Measurements from ENCODE around the gene FAM136A.
"Not testable (repeated sequence)": the region's sequence is repeated elsewhere in the genome, so short reads cannot be mapped to it uniquely, and the experiment has no call there.

The FAM136A gene

GRCh38 chr2:70321370-70321769 is 19.5 kb upstream of the FAM136A start:
- H3K27ac Mint-ChIP-seq: no peak overlapping the region
- no peaks in the 10 kb centered on the region for H3K4me1 Mint-ChIP-seq (ENCODE audit: low read depth in 2 of 2)
- no peaks in the 10 kb centered on the region for H3K9me3 Mint-ChIP-seq
- H3K4me3 Mint-ChIP-seq: no peak overlapping the region
- peaks cover 30 to 58% of the 10 kb centered on the region in 2 donors for H3K27me3 Mint-ChIP-seq
- DNase-seq (no peak), ATAC-seq (replicated peaks) (no peak)
- no peaks in the 10 kb centered on the region for H3K36me3 Mint-ChIP-seq (ENCODE audit: insufficient read depth)

GRCh38 chr2:70314640-70315039 is 12.8 kb upstream of the FAM136A start:
- DNase-seq (no peak), ATAC-seq (replicated peaks) (no peak)
- Mint-ChIP-seq H3K27ac (no peak overlapping the region), H3K36me3 (ENCODE audit: insufficient read depth) (no peaks in the 10 kb centered on the region), H3K27me3 (peaks cover 22 to 37% of the 10 kb centered on the region in 2 donors), H3K9me3 (no peaks in the 10 kb centered on the region), H3K4me1 (ENCODE audit: low read depth in 2 of 2) (peaks cover 0 to 3% of the 10 kb centered on the region in 2 donors), H3K4me3 (no peak overlapping the region)

DNA sequence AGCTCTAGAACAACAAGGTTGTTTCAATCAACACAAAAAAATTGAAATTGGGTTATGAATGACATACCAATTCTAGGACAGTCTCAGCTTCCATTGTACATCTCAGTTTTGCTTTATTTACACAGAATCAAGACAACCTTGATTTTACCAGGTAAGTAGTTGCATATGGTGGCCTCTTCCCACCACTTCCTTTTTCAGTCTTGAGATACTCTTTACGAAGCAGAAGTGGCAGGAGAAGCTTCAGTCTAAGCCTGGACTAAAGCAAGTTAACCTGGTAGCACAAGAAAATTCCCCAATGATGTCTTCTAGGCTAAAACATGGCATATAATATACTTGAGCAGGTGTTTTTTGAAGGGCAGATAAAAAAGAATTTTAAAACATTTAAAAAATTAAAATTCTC is 10.7 kb upstream of the FAM136A start:
- Mint-ChIP-seq H3K4me1 (ENCODE audit: low read depth in 2 of 2) (peaks cover 0 to 3% of the 10 kb centered on the region in 2 donors), H3K4me3 (no peak overlapping the region), H3K9me3 (no peaks in the 10 kb centered on the region), H3K27me3 (peaks cover 17 to 22% of the 10 kb centered on the region in 2 donors), H3K27ac (no peak overlapping the region), H3K36me3 (ENCODE audit: insufficient read depth) (no peaks in the 10 kb centered on the region)
- ATAC-seq (replicated peaks) (no peak), DNase-seq (no peak)

- no peak overlapping the region for H3K27ac Mint-ChIP-seq
- H3K4me1 Mint-ChIP-seq (ENCODE audit: low read depth in 2 of 2): peaks cover 0 to 3% of the 10 kb centered on the region in 2 donors
- DNase-seq (no peak), ATAC-seq (replicated peaks) (no peak)
- no peak overlapping the region for H3K4me3 Mint-ChIP-seq
- no peaks in the 10 kb centered on the region for H3K36me3 Mint-ChIP-seq (ENCODE audit: insufficient read depth)
- H3K27me3 Mint-ChIP-seq: peaks cover 10 to 22% of the 10 kb centered on the region in 2 donors
- no peaks in the 10 kb centered on the region for H3K9me3 Mint-ChIP-seq
These were observed 9.0 kb upstream of the FAM136A start for GRCh38 chr2:70310899-70311298.

DNA sequence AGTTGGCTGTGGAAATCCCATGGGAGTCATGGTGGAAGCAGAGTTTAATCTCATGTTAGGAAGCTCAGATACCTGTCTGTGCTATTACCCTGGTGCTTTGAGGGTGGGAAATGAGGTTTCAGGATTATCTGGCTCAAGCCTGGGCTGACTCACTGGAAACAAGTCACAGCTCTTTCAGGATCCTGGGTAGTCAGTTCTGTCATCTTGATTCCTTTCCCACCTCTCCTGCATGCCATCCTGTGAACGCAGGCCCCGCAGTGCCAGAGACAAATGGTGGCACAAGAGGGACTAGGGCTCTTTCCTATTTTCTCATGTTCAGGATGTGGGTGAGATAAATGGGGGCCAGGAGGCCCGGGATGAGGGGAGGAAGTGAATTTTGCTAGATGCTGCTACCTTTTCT is 3.7 kb upstream of the FAM136A start:
- Mint-ChIP-seq H3K4me1 (ENCODE audit: low read depth in 2 of 2) (peaks cover 11 to 12% of the 10 kb centered on the region in 2 donors), H3K4me3 (no peak overlapping the region), H3K27ac (no peak overlapping the region), H3K27me3 (peaks cover 10 to 15% of the 10 kb centered on the region in 2 donors), H3K9me3 (no peaks in the 10 kb centered on the region), H3K36me3 (ENCODE audit: insufficient read depth) (peaks cover 18% of the 10 kb centered on the region)
- ATAC-seq (replicated peaks) (no peak), DNase-seq (no peak)

DNA sequence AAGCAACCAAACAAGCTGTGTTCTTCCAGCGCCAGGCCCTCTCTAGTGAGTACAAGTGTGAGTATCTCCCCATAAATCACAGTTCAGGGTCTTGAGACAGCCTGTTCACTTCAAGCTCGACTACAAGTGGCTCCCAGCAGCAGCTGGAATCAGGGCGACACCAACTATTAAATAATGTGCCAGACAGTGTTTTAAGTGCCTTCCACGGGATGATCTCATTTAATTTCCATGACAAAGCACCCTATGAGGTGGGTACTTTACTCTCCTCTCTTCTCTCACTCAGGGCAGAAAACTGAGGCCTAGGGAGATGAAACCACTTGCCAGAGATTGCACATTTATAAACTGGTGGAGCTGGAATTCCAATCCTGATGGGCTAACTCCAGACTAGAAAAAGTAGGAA is 2.6 kb upstream of the FAM136A start:
- peaks cover 2 to 4% of the 10 kb centered on the region in 2 donors for H3K27me3 Mint-ChIP-seq
- DNase-seq: no peak
- peaks cover 27% of the 10 kb centered on the region for H3K36me3 Mint-ChIP-seq (ENCODE audit: insufficient read depth)
- no peak overlapping the region for H3K27ac Mint-ChIP-seq
- no peak for ATAC-seq (replicated peaks)
- no peaks in the 10 kb centered on the region for H3K9me3 Mint-ChIP-seq
- peaks cover 11 to 12% of the 10 kb centered on the region in 2 donors for H3K4me1 Mint-ChIP-seq (ENCODE audit: low read depth in 2 of 2)
- H3K4me3 Mint-ChIP-seq: no peak overlapping the region

DNA sequence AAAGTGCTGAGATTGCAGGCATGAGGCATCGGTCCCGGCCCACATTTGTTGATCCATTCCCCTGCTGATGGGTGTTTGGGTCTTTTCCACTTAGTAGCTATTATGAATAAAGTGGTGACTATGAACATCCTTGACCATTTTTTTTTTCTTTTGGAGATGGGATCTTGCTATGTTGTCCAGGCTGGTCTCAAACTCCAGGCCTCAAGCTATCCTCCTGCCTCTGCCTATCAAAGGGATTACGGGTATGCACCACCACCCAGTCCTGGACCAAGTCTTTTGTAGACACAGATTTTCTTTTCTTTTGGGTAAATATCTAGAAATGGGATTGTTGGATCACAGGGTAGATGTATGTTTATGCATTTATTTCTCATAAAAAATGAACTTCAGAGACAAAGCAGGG is 1.3 kb upstream of the FAM136A start:
- ATAC-seq (replicated peaks): no peak
- Mint-ChIP-seq H3K9me3 (no peaks in the 10 kb centered on the region), H3K4me3 (no peak overlapping the region), H3K36me3 (ENCODE audit: insufficient read depth) (peaks cover 32% of the 10 kb centered on the region), H3K27ac (peak overlapping the region in 1 of 2 donors; percentile 60), H3K4me1 (ENCODE audit: low read depth in 2 of 2) (peaks cover 11 to 17% of the 10 kb centered on the region in 2 donors), H3K27me3 (no peaks in the 10 kb centered on the region)
- DNase-seq: no peak

DNA sequence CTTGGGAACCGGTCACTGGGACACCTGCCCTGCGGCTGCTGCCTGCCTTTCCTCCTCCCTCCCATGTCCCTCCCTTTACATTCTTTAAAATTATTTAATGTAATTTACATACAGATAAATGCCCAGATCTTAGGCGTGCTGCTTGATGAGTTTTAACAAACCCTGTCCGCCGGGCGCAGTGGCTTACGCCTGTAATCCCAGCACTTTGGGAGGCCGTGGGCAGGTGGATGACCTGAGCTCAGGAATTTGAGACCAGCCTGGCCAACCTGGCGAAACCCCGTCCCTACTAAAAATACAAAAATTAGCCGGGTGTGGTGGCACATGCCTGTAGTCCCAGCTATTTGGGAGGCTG is 304 bp upstream of the FAM136A start:
- not testable (repeated sequence) for H3K9me3 Mint-ChIP-seq; ATAC-seq (replicated peaks); H3K27me3 Mint-ChIP-seq; DNase-seq
- Mint-ChIP-seq H3K4me3 (peak overlapping the region; percentile 90 to 92), H3K27ac (peak overlapping the region; percentile 83 to 92), H3K36me3 (ENCODE audit: insufficient read depth) (peaks cover 37% of the 10 kb centered on the region), H3K4me1 (ENCODE audit: low read depth in 2 of 2) (peaks cover 11 to 17% of the 10 kb centered on the region in 2 donors)

- Mint-ChIP-seq H3K4me3 (peak overlapping the region; percentile 90 to 92), H3K4me1 (ENCODE audit: low read depth in 2 of 2) (peaks cover 11 to 17% of the 10 kb centered on the region in 2 donors), H3K27ac (peak overlapping the region; percentile 83 to 92), H3K36me3 (ENCODE audit: insufficient read depth) (peaks cover 37% of the 10 kb centered on the region), H3K27me3 (no peaks in the 10 kb centered on the region), H3K9me3 (no peaks in the 10 kb centered on the region)
- DNase-seq (no peak), ATAC-seq (replicated peaks) (no peak)
These were observed 1.0 kb downstream of the FAM136A start for GRCh38 chr2:70300771-70301343.

GRCh38 chr2:70297828-70298227 is 4.0 kb downstream of the FAM136A start:
- H3K4me3 Mint-ChIP-seq, H3K27ac Mint-ChIP-seq: not testable (repeated sequence)

GRCh38 chr2:70283500-70284191 is 18.2 kb downstream of the FAM136A start:
- Mint-ChIP-seq H3K36me3 (ENCODE audit: insufficient read depth) (peaks cover 93% of the 10 kb centered on the region), H3K4me3 (no peak overlapping the region), H3K27me3 (no peaks in the 10 kb centered on the region), H3K27ac (peak overlapping the region; percentile 2 to 42), H3K4me1 (ENCODE audit: low read depth in 2 of 2) (peaks cover 12 to 49% of the 10 kb centered on the region in 2 donors), H3K9me3 (no peaks in the 10 kb centered on the region)
- ATAC-seq (replicated peaks) (no peak), DNase-seq (no peak)

More at GRCh38 chr2:70297828-70298227, 4.0 kb downstream of the FAM136A start:
- not testable (repeated sequence) for H3K9me3 Mint-ChIP-seq; DNase-seq; H3K27me3 Mint-ChIP-seq; H3K4me1 Mint-ChIP-seq (ENCODE audit: low read depth in 2 of 2); ATAC-seq (replicated peaks)
- H3K36me3 Mint-ChIP-seq (ENCODE audit: insufficient read depth): peaks cover 49% of the 10 kb centered on the region

DNA sequence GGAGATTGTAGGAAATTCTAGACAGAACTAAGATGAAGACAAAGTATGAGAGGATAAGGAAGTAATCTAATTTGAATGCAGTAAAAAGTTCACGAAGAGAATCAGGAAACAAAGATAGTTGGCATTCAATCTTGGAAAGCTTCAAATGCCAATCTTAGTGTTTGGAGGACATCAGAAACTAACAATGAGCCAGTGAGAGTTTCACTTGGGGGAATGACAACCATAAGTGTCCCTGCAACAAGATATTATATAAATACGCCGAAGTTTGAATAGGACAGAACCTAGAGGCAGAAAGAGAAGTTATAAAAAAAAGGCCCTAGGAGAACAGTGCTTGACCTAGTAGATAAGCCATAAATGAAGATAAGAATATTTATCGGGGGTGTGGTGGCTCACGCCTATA is 19.4 kb downstream of the FAM136A start:
- no peak overlapping the region for H3K4me3 Mint-ChIP-seq
- peaks cover 12 to 42% of the 10 kb centered on the region in 2 donors for H3K4me1 Mint-ChIP-seq (ENCODE audit: low read depth in 2 of 2)
- no peaks in the 10 kb centered on the region for H3K27me3 Mint-ChIP-seq
- peaks cover 84% of the 10 kb centered on the region for H3K36me3 Mint-ChIP-seq (ENCODE audit: insufficient read depth)
- H3K27ac Mint-ChIP-seq: peak overlapping the region in 1 of 2 donors; percentile 45
- H3K9me3 Mint-ChIP-seq: no peaks in the 10 kb centered on the region
- ATAC-seq (replicated peaks) (no peak), DNase-seq (no peak)

- peaks cover 9 to 29% of the 10 kb centered on the region in 2 donors for H3K4me1 Mint-ChIP-seq (ENCODE audit: low read depth in 2 of 2)
- DNase-seq: no peak
- H3K9me3 Mint-ChIP-seq: no peaks in the 10 kb centered on the region
- ATAC-seq (replicated peaks): no peak
- H3K4me3 Mint-ChIP-seq: no peak overlapping the region
- H3K27me3 Mint-ChIP-seq: no peaks in the 10 kb centered on the region
- H3K27ac Mint-ChIP-seq: no peak overlapping the region
- H3K36me3 Mint-ChIP-seq (ENCODE audit: insufficient read depth): peaks cover 83% of the 10 kb centered on the region
These were observed 21.5 kb downstream of the FAM136A start for GRCh38 chr2:70280242-70280798.

GRCh38 chr2:70270323-70270722 is 31.5 kb downstream of the FAM136A start:
- Mint-ChIP-seq H3K4me1 (ENCODE audit: low read depth in 2 of 2) (peaks cover 6 to 8% of the 10 kb centered on the region in 2 donors), H3K27ac (peak overlapping the region in 1 of 2 donors; percentile 64), H3K27me3 (no peaks in the 10 kb centered on the region), H3K36me3 (ENCODE audit: insufficient read depth) (peaks cover 9% of the 10 kb centered on the region), H3K9me3 (no peaks in the 10 kb centered on the region), H3K4me3 (no peak overlapping the region)
- no peak for DNase-seq
- ATAC-seq (replicated peaks): no peak
